Stimulated activated effector memory CD8-positive, alpha-beta T cell treated with anti-CD3 and anti-CD28 coated beads, Interleukin-12 subunit alpha, Interleukin-12 subunit beta, amount 100 ng/mL, for 72 hours (primary cell): Measurements from ENCODE around the gene MGST2.

Experiments
- ATAC-seq: fragments of 150-1000 bp; cut with Tn5 transposase; 2 replicates; pipeline ENCODE4 v1.10.0; 2021
- DNase-seq, 2 donors: peaks; one replicate each; pipeline ENCODE4 v3.0.0; 2021 to 2022; ENCODE audit warnings: low spot score in 2 of 2
- H3K27ac Mint-ChIP-seq: one replicate; pipeline ENCODE4 v1.8.0; 2022; ENCODE audit warnings: mild to moderate bottlenecking, mixed read lengths
- H3K36me3 Mint-ChIP-seq: one replicate; pipeline ENCODE4 v1.8.0; 2022; ENCODE audit warnings: mild to moderate bottlenecking, mixed read lengths
- H3K4me1 Mint-ChIP-seq: one replicate; pipeline ENCODE4 v1.8.0; 2022; ENCODE audit warnings: mixed read lengths
- H3K4me3 Mint-ChIP-seq: one replicate; pipeline ENCODE4 v1.8.0; 2022; ENCODE audit warnings: mild to moderate bottlenecking, mixed read lengths
- H3K9me3 Mint-ChIP-seq: one replicate; pipeline ENCODE4 v1.8.0; 2022; ENCODE audit warnings: mixed read lengths

MGST2 gene

GRCh38 chr4:139728146-139728545 lies 62.5 kb downstream of the MGST2 start:
- no peaks in the 10 kb centered on the region for H3K4me1 Mint-ChIP-seq
- no peaks in the 10 kb centered on the region for H3K36me3 Mint-ChIP-seq
- H3K9me3 Mint-ChIP-seq = no peaks in the 10 kb centered on the region
- DNase-seq (no peak), ATAC-seq (no peak)
- H3K27ac Mint-ChIP-seq = no peak overlapping the region
- no peak overlapping the region for H3K4me3 Mint-ChIP-seq

GRCh38 chr4:139728840-139729239 lies 63.2 kb downstream of the MGST2 start:
- no peak overlapping the region for H3K27ac Mint-ChIP-seq
- H3K4me3 Mint-ChIP-seq = no peak overlapping the region
- no peaks in the 10 kb centered on the region for H3K36me3 Mint-ChIP-seq

GRCh38 chr4:139732991-139733570 lies 67.5 kb downstream of the MGST2 start:
- no peak for ATAC-seq
- H3K36me3 Mint-ChIP-seq = no peaks in the 10 kb centered on the region
- no peak overlapping the region for H3K4me3 Mint-ChIP-seq
- H3K4me1 Mint-ChIP-seq = no peaks in the 10 kb centered on the region
- H3K9me3 Mint-ChIP-seq = no peaks in the 10 kb centered on the region
- H3K27ac Mint-ChIP-seq = no peak overlapping the region
- no peak for DNase-seq

More at GRCh38 chr4:139728840-139729239, 63.2 kb downstream of the MGST2 start:
- ATAC-seq (no peak), DNase-seq (no peak)
- no peaks in the 10 kb centered on the region for H3K9me3 Mint-ChIP-seq
- no peaks in the 10 kb centered on the region for H3K4me1 Mint-ChIP-seq

- no peak overlapping the region for H3K27ac Mint-ChIP-seq
- no peaks in the 10 kb centered on the region for H3K4me1 Mint-ChIP-seq
Observed at GRCh38 chr4:139734201-139734874, 68.7 kb downstream of the MGST2 start.

DNA sequence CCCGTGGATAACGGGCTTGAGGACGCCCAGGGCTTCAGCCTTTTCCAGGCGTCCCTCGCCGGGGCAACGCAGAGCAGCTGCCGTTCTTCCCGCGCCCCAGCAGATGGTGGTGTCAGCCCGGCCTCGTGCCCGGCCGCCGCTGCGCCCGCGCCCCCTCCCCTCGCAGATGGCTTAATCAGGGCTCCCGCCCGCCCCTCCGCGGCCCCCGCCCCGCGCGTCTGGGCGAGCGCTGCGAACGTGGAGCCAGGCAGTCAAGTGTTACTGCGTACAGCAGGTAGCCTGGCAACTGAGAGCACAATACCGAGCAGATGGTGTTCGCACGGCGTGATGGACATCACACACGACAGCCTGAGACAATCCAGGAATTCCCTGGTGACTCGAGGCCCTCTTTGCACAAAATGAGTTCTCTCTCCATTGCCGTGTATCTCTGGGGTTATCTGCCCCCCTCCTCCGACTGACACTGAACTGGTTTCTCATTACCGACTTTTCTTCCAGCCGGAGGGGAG lies 69.3 kb downstream of the MGST2 start:
- Mint-ChIP-seq H3K27ac (no peak overlapping the region), H3K4me1 (no peaks in the 10 kb centered on the region)
- peak in 1 of 2 donors; percentile 57 for DNase-seq

More at GRCh38 chr4:139734201-139734874, 68.7 kb downstream of the MGST2 start:
- Mint-ChIP-seq H3K4me3 (peak overlapping the region; percentile 27), H3K36me3 (no peaks in the 10 kb centered on the region), H3K9me3 (no peaks in the 10 kb centered on the region)
- DNase-seq = no peak
- ATAC-seq = no peak

GRCh38 chr4:139735381-139736273 lies 70.0 kb downstream of the MGST2 start:
- Mint-ChIP-seq H3K36me3 (no peaks in the 10 kb centered on the region), H3K27ac (no peak overlapping the region), H3K4me3 (peak overlapping the region; percentile 27), H3K9me3 (no peaks in the 10 kb centered on the region), H3K4me1 (no peaks in the 10 kb centered on the region)
- no peak for ATAC-seq
- no peak for DNase-seq

More for the DNA sequence above, 69.3 kb downstream of the MGST2 start:
- Mint-ChIP-seq H3K36me3 (no peaks in the 10 kb centered on the region), H3K4me3 (peak overlapping the region; percentile 27), H3K9me3 (no peaks in the 10 kb centered on the region)
- ATAC-seq = peak; percentile 77

GRCh38 chr4:139736274-139736660 lies 70.6 kb downstream of the MGST2 start:
- Mint-ChIP-seq H3K4me1 (no peaks in the 10 kb centered on the region), H3K36me3 (no peaks in the 10 kb centered on the region), H3K4me3 (no peak overlapping the region), H3K9me3 (no peaks in the 10 kb centered on the region), H3K27ac (no peak overlapping the region)
- ATAC-seq (no peak), DNase-seq (no peak)

- Mint-ChIP-seq H3K36me3 (no peaks in the 10 kb centered on the region), H3K27ac (no peak overlapping the region), H3K4me1 (no peaks in the 10 kb centered on the region), H3K9me3 (no peaks in the 10 kb centered on the region), H3K4me3 (no peak overlapping the region)
- no peak for ATAC-seq
- DNase-seq = no peak
Observed at GRCh38 chr4:139736661-139737060, 71.0 kb downstream of the MGST2 start.

GRCh38 chr4:139738846-139739613 lies 73.4 kb downstream of the MGST2 start:
- DNase-seq (no peak), ATAC-seq (no peak)
- Mint-ChIP-seq H3K36me3 (no peaks in the 10 kb centered on the region), H3K9me3 (no peaks in the 10 kb centered on the region), H3K4me1 (no peaks in the 10 kb centered on the region), H3K27ac (no peak overlapping the region), H3K4me3 (no peak overlapping the region)

DNA sequence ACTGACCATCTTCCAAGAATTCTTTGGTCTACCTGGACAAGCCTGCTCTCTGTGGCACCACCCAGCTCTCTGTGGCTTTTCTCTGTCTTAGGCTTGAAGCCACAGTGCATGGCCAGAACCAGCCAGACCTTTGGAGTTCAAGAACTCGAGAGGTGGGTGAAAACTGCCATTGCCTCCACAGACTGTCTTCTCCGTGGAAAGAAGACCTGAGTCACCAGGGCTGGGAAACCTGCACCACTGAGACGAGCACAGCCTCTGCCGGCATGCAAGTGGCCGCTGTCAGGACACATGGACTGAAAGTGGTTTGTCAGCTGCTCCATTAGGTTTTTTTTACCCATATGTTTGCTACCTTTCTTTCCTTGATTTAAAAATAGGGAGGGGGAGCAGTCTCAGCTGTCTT lies 74.5 kb downstream of the MGST2 start:
- no peak for DNase-seq

DNA sequence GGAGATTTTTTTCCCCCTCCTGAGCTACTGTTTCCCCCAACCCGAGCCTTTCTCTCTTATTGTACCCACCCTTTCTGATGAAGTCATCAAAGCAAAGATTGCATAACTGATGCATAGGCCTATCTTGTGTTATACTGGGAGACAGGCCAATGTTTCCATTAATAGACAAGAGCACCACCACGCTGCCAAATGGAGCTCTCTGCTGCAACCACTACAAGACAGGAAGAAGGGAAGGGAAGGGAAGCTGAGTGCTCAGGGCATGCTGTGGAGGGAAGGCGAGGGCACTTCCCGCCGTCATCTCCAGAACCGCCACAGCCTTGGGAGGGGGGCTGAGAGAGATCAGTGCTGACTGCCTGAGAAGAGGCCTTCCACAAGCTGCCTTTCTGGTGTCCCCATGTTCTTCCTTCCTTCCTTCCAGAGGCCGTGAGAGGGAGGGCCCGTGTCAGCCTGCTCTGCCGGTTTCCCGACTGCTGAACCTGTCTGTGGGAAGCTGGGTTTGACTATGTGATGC lies 75.0 kb downstream of the MGST2 start:
- Mint-ChIP-seq H3K36me3 (no peaks in the 10 kb centered on the region), H3K4me1 (no peaks in the 10 kb centered on the region), H3K4me3 (no peak overlapping the region), H3K27ac (no peak overlapping the region), H3K9me3 (no peaks in the 10 kb centered on the region)
- DNase-seq = no peak
- no peak for ATAC-seq

More for the DNA sequence above, 74.5 kb downstream of the MGST2 start:
- no peaks in the 10 kb centered on the region for H3K4me1 Mint-ChIP-seq
- no peaks in the 10 kb centered on the region for H3K36me3 Mint-ChIP-seq
- no peak for ATAC-seq
- H3K27ac Mint-ChIP-seq = no peak overlapping the region
- no peak overlapping the region for H3K4me3 Mint-ChIP-seq
- no peaks in the 10 kb centered on the region for H3K9me3 Mint-ChIP-seq

GRCh38 chr4:139743027-139743426 lies 77.4 kb downstream of the MGST2 start:
- H3K4me1 Mint-ChIP-seq = no peaks in the 10 kb centered on the region
- no peak for ATAC-seq
- no peak overlapping the region for H3K27ac Mint-ChIP-seq

DNA sequence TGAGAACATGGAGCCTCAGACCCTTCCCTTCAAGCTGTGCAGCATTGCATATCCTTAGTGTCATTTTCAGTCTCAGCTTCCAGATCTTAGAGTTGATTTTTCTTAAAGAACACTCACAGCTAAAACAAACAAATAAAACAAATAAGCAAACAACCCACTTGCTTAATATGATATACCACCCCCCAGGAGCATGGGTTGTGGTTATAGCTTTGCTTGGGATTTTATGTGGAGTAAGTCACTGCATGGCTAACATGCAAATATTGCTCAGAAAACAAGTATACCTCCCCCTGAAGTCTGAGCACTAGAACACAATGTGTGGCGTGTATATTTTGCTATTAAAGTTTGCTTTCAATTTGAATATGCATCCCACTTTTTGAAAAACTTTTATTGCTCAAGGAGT lies 78.6 kb downstream of the MGST2 start:
- H3K4me1 Mint-ChIP-seq = no peaks in the 10 kb centered on the region
- no peak overlapping the region for H3K4me3 Mint-ChIP-seq
- H3K36me3 Mint-ChIP-seq = no peaks in the 10 kb centered on the region
- DNase-seq (no peak), ATAC-seq (no peak)
- H3K27ac Mint-ChIP-seq = no peak overlapping the region
- no peaks in the 10 kb centered on the region for H3K9me3 Mint-ChIP-seq

More at GRCh38 chr4:139743027-139743426, 77.4 kb downstream of the MGST2 start:
- no peak for DNase-seq
- Mint-ChIP-seq H3K9me3 (no peaks in the 10 kb centered on the region), H3K4me3 (no peak overlapping the region), H3K36me3 (no peaks in the 10 kb centered on the region)

DNA sequence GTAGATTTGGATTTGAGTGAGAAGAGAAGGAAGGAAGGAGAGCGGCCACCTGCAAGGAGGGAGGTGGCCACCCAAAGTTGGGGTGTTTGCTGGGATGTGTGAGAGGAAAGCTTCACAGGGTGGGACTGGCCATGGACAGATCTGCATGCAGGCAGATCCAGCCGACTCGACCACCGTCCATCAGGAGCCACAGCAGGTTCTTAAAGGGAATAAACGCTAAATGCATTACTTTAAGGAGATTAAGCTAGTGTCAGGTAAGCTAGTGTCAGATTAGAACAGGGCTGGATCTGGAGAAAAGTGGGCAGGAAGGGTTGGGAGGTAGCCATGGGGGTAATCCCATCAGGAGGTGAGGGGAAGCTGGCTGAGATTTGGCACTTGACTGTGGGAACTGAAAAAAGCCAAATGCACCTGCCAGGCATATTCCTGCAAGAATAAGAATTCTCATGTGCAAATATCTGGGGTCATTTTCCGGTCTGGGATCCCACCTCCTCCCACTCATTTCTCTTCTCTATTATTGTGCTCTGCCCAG lies 79.6 kb downstream of the MGST2 start:
- no peaks in the 10 kb centered on the region for H3K4me1 Mint-ChIP-seq
- H3K9me3 Mint-ChIP-seq = no peaks in the 10 kb centered on the region
- DNase-seq (no peak), ATAC-seq (no peak)
- H3K27ac Mint-ChIP-seq = no peak overlapping the region
- H3K36me3 Mint-ChIP-seq = no peaks in the 10 kb centered on the region
- H3K4me3 Mint-ChIP-seq = no peak overlapping the region
